Caco-2 (cell line): ENCODE data around the gene RIOK2. TPM values are rescaled to one million over a fixed set of nuclear protein-coding genes. Genes with fewer than 3 reads are reported as not detected.

Source experiments
- BruUV-seq: library from RNA; stranded (reverse); fragments of 400-500 nt; replicated peaks from 2 replicates; lab custom pipeline; 2021; lab: Mats Ljungman, UMichigan
- CTCF ChIA-PET: fragments of 300-600 bp; sonication (Branson Sonifier 250); formaldehyde crosslinking; loops from one replicate; lab custom pipeline; 2022; ENCODE audit warnings: antibody characterized with exemption; lab: Charles Lee
- POLR2A ChIA-PET: fragments of 300-600 bp; sonication (Branson Sonifier 250); formaldehyde crosslinking; loops from one replicate; lab custom pipeline; 2022; ENCODE audit warnings: antibody characterized with exemption; lab: Charles Lee
- DNase-seq, 2 experiments: peaks; one replicate each; pipeline versions ENCODE4 v3.0.0 to v3.0.0-alpha.2; 2020 to 2022
- H3K27me3 ChIP-seq: replicated peaks from 2 replicates; pipeline ENCODE4 v1.6.0; 2011; ENCODE audit warnings: low read length; ENCODE audit not compliant: control insufficient read depth, insufficient read depth
- H3K36me3 ChIP-seq: 2 replicates; pipeline ENCODE4 v1.5.1; 2011; ENCODE audit warnings: low read length; ENCODE audit not compliant: control insufficient read depth, insufficient read depth
- H3K4me1 ChIP-seq: fragments of 250-450 bp; sonication (Bioruptor Pico); 2 replicates; pipeline ENCODE4 v1.5.1; 2020; ENCODE audit warnings: mild to moderate bottlenecking
- H3K4me3 ChIP-seq: 2 replicates; pipeline ENCODE4 v1.5.1; 2011; ENCODE audit warnings: low read depth, mild to moderate bottlenecking, control low read depth, low read length
- H3K9me3 ChIP-seq: fragments of 250-450 bp; sonication (Bioruptor Pico); 2 replicates; pipeline ENCODE4 v1.5.1; 2020; ENCODE audit warnings: mild to moderate bottlenecking, moderate library complexity
- H3K27ac Mint-ChIP-seq: one replicate; pipeline ENCODE4 v1.8.0; 2022; ENCODE audit warnings: mixed read lengths; ENCODE audit not compliant: unreplicated experiment
- H3K27me3 Mint-ChIP-seq: one replicate; pipeline ENCODE4 v1.8.0; 2022; ENCODE audit warnings: mixed read lengths; ENCODE audit not compliant: insufficient read depth, unreplicated experiment
- H3K36me3 Mint-ChIP-seq: one replicate; pipeline ENCODE4 v1.8.0; 2022; ENCODE audit warnings: mild to moderate bottlenecking, mixed read lengths; ENCODE audit not compliant: insufficient read depth, unreplicated experiment
- H3K4me1 Mint-ChIP-seq: one replicate; pipeline ENCODE4 v1.8.0; 2022; ENCODE audit warnings: low read depth, mixed read lengths; ENCODE audit not compliant: unreplicated experiment
- H3K4me3 Mint-ChIP-seq: one replicate; pipeline ENCODE4 v1.8.0; 2022; ENCODE audit warnings: mild to moderate bottlenecking, moderate library complexity, mixed read lengths; ENCODE audit not compliant: unreplicated experiment
- H3K9me3 Mint-ChIP-seq: one replicate; pipeline ENCODE4 v1.8.0; 2022; ENCODE audit warnings: mixed read lengths; ENCODE audit not compliant: unreplicated experiment
- intact Hi-C: fragments of 100-400 bp; cut with micrococcal nuclease; formaldehyde crosslinking; loops from one replicate; pipeline ENCODE4 v1.10.0; 2022; ENCODE audit not compliant: unreplicated experiment
- total RNA-seq: library from RNA; stranded (reverse); gene quantifications from 2 replicates; pipeline ENCODE4 v1.2.3, GENCODE V29; 2022
- TF ChIP-seq, protein P1 (sequence below), 2 experiments: fragments of 200-600 bp in 1 of 2; IDR thresholded peaks; 1 replicate in 1 of 2; 2 replicates in 1 of 2; pipeline versions ENCODE4 v1.5.1 to v1.8.0; 2011 to 2022; ENCODE audit warnings: antibody characterized with exemption in 1 of 2, control low read depth in 1 of 2, inconsistent platforms in 1 of 2, low read depth in 1 of 2, low read length in 1 of 2, mild to moderate bottlenecking in 1 of 2, moderate library complexity in 1 of 2; ENCODE audit not compliant: insufficient read depth in 1 of 2, severe bottlenecking in 1 of 2, unreplicated experiment in 1 of 2

RIOK2 gene
- total RNA-seq, 1 experiment from 2014 or later, result 36.3 TPM

GRCh38 chr5:97229688-97230285 is 46.7 kb upstream of the RIOK2 start:
- TF ChIP-seq, protein P1, sequence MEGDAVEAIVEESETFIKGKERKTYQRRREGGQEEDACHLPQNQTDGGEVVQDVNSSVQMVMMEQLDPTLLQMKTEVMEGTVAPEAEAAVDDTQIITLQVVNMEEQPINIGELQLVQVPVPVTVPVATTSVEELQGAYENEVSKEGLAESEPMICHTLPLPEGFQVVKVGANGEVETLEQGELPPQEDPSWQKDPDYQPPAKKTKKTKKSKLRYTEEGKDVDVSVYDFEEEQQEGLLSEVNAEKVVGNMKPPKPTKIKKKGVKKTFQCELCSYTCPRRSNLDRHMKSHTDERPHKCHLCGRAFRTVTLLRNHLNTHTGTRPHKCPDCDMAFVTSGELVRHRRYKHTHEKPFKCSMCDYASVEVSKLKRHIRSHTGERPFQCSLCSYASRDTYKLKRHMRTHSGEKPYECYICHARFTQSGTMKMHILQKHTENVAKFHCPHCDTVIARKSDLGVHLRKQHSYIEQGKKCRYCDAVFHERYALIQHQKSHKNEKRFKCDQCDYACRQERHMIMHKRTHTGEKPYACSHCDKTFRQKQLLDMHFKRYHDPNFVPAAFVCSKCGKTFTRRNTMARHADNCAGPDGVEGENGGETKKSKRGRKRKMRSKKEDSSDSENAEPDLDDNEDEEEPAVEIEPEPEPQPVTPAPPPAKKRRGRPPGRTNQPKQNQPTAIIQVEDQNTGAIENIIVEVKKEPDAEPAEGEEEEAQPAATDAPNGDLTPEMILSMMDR (IDR thresholded peaks at IDR 0.05; ENCODE audit: insufficient read depth in 1 of 2, low read depth in 1 of 2, low read length in 1 of 2, severe bottlenecking in 1 of 2, unreplicated experiment in 1 of 2), result no peak
- H3K9me3 ChIP-seq, result no peaks in the 10 kb centered on the region; the same call in 1 of the 2 replicates
- BruUV-seq, result no TSS peak
- DNase-seq, result no peak
- Mint-ChIP-seq H3K4me1 (no peaks in the 10 kb centered on the region), H3K36me3 (no peaks in the 10 kb centered on the region), H3K4me3 (no peak overlapping the region), H3K27me3 (no peaks in the 10 kb centered on the region), H3K9me3 (no peaks in the 10 kb centered on the region), H3K27ac (no peak overlapping the region)
- no peak overlapping the region for H3K4me3 ChIP-seq
- H3K27me3 ChIP-seq, result no peaks in the 10 kb centered on the region
- intact Hi-C loops, result loop anchor here (10.0 kb wide), 2 partner anchors 1545 to 1595 kb away; partner anchors contain the start of gene RGMB
- POLR2A ChIA-PET, result no interaction called here
- no peaks in the 10 kb centered on the region; the same call in 1 of the 2 replicates for H3K4me1 ChIP-seq
- no peaks in the 10 kb centered on the region for H3K36me3 ChIP-seq
- CTCF ChIA-PET, result interaction anchor here (0.6 kb wide), 1 partner anchor 304 kb away, joined by 3 read pairs; no protein-coding TSS in a partner anchor

DNA sequence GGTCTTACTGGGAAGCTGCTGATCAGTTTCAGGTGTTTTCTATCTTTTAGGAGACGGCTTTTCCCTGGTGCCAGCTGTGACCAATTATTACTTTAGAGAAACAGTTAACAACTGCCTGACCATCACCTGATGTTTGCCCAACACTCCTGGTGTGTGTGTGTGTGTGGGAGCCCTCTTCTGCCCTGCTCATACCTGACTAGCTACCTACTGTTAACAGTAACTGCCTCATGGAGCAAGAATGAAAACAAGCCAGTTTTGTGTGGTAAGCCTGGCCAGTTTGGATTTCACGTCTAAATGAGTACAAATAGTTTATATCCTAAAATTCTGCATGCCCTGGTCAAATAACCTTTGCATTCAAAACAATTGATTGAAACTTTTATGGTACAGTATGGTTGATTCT is 46.1 kb upstream of the RIOK2 start:
- no peaks in the 10 kb centered on the region for H3K36me3 ChIP-seq
- no peaks in the 10 kb centered on the region for H3K36me3 Mint-ChIP-seq
- ChIA-PET POLR2A (no interaction called here), CTCF (no interaction called here)
- no peak overlapping the region for H3K4me3 Mint-ChIP-seq
- intact Hi-C loops, result no loop called here
- no peak overlapping the region for H3K4me3 ChIP-seq
- no peaks in the 10 kb centered on the region for H3K27me3 Mint-ChIP-seq
- BruUV-seq, result no TSS peak
- no peaks in the 10 kb centered on the region for H3K9me3 Mint-ChIP-seq
- TF ChIP-seq, protein P1 (IDR thresholded peaks at IDR 0.05; ENCODE audit: insufficient read depth in 1 of 2, low read depth in 1 of 2, low read length in 1 of 2, severe bottlenecking in 1 of 2, unreplicated experiment in 1 of 2), result no peak
- H3K4me1 Mint-ChIP-seq, result no peaks in the 10 kb centered on the region
- H3K27ac Mint-ChIP-seq, result no peak overlapping the region
- no peak for DNase-seq
- peaks cover 6% of the 10 kb centered on the region; the same call in 1 of the 2 replicates for H3K4me1 ChIP-seq
- no peaks in the 10 kb centered on the region; the same call in 1 of the 2 replicates for H3K9me3 ChIP-seq
- H3K27me3 ChIP-seq, result no peaks in the 10 kb centered on the region

DNA sequence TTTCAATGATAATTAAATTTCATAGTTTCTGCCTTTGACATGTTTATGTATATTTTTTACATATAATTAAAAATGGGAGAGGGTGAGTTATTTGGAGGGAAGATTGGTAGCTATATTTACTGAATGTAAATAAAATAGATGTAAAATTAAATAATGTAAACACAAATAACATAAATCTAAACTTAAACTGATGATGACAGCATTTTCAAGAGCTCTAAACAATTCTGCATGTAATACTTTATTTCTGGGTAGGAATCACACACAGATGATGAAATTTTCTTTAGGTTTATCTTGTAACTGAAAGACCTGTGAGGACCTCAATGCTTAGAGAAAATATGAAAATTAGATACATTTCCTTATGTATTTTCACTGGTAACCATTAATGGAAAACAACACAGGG is 42.2 kb upstream of the RIOK2 start:
- no TSS peak for BruUV-seq
- H3K9me3 Mint-ChIP-seq, result no peaks in the 10 kb centered on the region
- no peak overlapping the region for H3K27ac Mint-ChIP-seq
- H3K4me1 ChIP-seq, result peaks cover 19% of the 10 kb centered on the region
- CTCF ChIA-PET, result no interaction called here
- no peak for DNase-seq
- H3K27me3 ChIP-seq, result no peaks in the 10 kb centered on the region
- POLR2A ChIA-PET, result no interaction called here
- no peaks in the 10 kb centered on the region; the same call in 1 of the 2 replicates for H3K9me3 ChIP-seq
- H3K36me3 Mint-ChIP-seq, result no peaks in the 10 kb centered on the region
- peaks cover 5% of the 10 kb centered on the region for H3K4me1 Mint-ChIP-seq
- H3K4me3 ChIP-seq, result no peak overlapping the region
- intact Hi-C loops, result no loop called here
- H3K4me3 Mint-ChIP-seq, result no peak overlapping the region
- H3K27me3 Mint-ChIP-seq, result no peaks in the 10 kb centered on the region
- H3K36me3 ChIP-seq, result no peaks in the 10 kb centered on the region
- TF ChIP-seq, protein P1 (IDR thresholded peaks at IDR 0.05; ENCODE audit: insufficient read depth in 1 of 2, low read depth in 1 of 2, low read length in 1 of 2, severe bottlenecking in 1 of 2, unreplicated experiment in 1 of 2), result no peak
